ENCODE results near the gene IGLL5.

Gene IGLL5

DNA sequence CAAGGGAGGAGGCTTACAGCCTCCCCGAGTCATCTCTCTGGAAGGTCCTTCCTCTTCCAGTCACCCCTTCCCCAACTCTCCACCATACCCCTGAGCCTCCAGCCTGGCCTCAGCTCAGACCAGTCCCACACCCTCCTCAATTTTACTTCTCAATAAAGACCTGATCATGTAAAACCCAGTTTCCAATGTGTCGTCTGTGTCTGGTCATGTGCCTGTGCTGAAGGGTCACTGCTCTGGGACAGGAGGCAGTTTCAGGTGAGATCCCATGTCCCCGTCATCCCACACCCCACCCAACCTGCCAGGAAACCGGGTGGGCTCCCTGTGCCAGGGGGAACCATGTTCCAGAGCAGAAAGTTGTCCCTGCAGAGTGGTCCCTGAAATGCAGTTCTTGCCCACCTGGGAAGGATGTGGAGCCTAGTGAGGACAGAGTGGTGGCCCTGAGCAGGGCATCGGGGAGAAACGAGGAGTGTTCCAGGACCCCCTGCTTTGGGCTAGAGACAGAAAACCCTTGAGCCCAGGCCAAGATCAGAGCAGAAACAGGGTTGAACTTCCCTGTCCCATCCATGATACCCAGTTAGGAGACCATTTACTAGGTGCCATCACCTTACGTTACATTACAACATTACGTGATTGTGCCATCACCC is 19.4 kb downstream of the IGLL5 start:
- no peak overlapping the region for H3K4me3 ChIP-seq (ENCODE audit: low read length)
- TF ChIP-seq, protein P1, sequence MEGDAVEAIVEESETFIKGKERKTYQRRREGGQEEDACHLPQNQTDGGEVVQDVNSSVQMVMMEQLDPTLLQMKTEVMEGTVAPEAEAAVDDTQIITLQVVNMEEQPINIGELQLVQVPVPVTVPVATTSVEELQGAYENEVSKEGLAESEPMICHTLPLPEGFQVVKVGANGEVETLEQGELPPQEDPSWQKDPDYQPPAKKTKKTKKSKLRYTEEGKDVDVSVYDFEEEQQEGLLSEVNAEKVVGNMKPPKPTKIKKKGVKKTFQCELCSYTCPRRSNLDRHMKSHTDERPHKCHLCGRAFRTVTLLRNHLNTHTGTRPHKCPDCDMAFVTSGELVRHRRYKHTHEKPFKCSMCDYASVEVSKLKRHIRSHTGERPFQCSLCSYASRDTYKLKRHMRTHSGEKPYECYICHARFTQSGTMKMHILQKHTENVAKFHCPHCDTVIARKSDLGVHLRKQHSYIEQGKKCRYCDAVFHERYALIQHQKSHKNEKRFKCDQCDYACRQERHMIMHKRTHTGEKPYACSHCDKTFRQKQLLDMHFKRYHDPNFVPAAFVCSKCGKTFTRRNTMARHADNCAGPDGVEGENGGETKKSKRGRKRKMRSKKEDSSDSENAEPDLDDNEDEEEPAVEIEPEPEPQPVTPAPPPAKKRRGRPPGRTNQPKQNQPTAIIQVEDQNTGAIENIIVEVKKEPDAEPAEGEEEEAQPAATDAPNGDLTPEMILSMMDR (conservative IDR thresholded peaks at IDR 0.05; ENCODE audit: low read depth, low read length): no peak
- DNase-seq (ENCODE audit: low read depth): no peak

DNA sequence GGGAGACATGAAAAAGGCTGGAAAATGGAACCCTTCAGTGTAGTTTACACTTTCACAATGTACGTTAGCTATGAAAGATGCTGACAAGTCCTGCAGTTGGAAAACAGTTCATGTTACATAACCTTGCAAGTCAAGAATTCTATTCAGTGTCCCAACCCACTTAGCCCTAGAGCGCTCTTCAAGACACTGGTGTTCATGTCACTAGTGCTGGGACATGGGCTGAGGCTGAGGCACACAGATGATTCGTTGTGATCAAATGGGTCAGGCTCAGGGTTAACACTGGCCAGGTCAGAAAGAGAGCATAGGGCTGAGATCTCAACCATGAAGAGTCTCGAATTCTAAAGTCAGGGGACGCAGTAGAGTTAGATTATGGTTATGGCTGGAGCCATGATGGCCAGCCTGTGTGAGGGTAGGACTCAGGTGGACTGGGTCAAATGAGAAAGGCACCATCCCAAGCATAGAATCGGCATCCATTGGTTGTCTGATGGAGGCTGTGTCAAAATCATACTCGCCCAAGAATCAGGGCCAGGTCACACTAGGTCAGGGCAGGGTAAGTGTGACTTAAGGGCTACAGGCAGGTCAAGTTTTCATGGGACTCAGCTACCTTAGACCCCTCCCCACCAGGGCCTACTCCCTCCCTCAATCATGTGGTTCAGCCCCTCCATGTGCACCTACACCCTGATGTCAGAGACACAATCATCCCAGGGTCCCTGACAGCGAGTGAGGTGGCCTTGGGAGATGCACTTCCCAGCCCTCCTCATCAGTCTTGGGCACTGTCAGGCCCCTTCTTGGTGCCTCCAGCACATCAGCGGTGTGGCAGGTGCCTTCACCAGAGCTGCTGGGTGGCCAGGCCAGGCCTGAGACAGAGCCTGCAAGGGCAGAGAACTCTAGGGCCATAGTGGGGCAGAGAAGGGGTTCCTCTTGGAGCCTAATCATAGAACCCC is 20.2 kb downstream of the IGLL5 start:
- no peak overlapping the region for H3K4me3 ChIP-seq (ENCODE audit: low read length)
- no peak for DNase-seq (ENCODE audit: low read depth)
- TF ChIP-seq, protein P1 (conservative IDR thresholded peaks at IDR 0.05; ENCODE audit: low read depth, low read length): no peak

DNA sequence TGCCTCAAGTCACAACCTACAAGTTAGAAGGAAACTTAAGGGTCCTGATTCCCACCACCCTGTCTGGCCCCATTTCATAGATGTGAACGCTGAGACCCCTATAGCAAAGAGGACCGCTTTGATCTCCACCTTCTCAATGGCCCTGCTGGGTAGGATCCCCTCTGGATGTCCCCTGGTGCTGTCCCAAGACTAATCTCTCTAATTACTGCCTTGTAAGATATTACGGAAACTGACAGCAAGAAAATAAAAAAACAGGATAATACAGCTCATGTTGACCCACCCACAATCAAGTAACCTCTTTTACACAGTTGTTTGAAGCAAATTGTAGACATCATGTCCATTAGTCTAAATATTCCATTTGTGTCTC is 20.9 kb downstream of the IGLL5 start:
- no peak for DNase-seq (ENCODE audit: low read depth)
- H3K4me3 ChIP-seq (ENCODE audit: low read length): no peak overlapping the region
- TF ChIP-seq, protein P1 (conservative IDR thresholded peaks at IDR 0.05; ENCODE audit: low read depth, low read length): no peak

DNA sequence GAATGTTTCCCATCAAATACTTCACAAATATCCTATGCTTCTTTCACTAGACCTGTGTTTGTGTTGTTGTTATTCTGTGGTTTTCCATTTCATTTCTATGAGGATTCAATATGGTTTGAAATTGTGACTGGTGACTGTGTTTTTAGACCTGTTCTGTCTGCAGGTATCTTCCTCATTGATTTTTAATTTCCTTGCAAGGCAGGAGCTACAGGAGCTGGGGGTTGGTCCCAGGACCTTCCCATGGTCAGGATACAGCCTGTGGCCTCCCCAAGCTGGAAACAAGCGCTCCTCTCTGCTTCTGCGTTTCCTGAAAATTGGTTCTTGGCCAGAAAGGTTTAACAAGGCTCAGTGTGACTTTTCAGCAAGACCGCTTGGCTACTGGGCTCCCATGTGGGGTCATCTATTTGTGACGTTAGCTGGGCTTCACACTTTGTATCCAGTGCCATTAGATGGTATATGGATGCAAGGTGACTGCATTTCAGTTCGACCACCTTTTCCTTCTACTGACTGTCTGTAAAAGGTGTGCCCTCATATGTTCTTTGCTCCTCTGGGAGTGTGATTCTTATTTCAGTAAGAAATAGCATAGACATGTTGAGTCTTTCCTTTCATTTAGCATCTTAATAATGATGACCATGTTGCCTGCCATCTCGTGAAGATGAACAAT is 21.5 kb downstream of the IGLL5 start:
- no peak for DNase-seq (ENCODE audit: low read depth)
- no peak overlapping the region for H3K4me3 ChIP-seq (ENCODE audit: low read length)
- TF ChIP-seq, protein P1 (conservative IDR thresholded peaks at IDR 0.05; ENCODE audit: low read depth, low read length): no peak

DNA sequence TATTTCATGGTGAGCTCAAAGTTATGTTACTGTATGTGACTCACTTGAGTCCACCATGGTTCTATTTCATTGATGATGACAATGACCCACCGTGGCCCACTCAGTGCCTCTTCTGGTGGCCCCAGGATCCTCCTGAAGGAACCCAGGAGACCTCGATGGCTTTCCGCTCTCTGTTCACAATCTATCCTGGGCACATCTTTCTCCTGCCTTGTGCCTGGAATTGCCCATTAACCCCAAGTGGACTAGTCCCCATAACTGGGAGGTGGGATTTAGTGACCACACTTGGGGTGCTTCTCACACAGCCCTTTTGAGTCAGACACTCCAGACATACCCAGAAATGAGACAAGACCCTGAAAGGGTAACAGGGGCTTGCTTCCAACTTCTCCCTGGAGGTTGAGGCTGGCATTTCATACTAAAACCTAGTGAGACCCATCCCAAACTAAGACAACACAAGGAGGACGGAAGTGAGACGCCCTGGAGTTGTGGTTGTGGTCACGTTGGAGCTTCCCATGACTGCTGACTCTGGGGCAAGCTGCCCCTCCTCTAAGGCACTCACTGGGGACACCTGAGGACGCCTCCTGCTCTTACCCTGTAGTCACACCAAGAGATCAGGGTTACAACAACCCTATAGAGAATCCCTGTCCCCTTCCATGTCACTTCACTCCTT is 22.1 kb downstream of the IGLL5 start:
- H3K4me3 ChIP-seq (ENCODE audit: low read length): no peak overlapping the region
- TF ChIP-seq, protein P1 (conservative IDR thresholded peaks at IDR 0.05; ENCODE audit: low read depth, low read length): no peak
- no peak for DNase-seq (ENCODE audit: low read depth)

DNA sequence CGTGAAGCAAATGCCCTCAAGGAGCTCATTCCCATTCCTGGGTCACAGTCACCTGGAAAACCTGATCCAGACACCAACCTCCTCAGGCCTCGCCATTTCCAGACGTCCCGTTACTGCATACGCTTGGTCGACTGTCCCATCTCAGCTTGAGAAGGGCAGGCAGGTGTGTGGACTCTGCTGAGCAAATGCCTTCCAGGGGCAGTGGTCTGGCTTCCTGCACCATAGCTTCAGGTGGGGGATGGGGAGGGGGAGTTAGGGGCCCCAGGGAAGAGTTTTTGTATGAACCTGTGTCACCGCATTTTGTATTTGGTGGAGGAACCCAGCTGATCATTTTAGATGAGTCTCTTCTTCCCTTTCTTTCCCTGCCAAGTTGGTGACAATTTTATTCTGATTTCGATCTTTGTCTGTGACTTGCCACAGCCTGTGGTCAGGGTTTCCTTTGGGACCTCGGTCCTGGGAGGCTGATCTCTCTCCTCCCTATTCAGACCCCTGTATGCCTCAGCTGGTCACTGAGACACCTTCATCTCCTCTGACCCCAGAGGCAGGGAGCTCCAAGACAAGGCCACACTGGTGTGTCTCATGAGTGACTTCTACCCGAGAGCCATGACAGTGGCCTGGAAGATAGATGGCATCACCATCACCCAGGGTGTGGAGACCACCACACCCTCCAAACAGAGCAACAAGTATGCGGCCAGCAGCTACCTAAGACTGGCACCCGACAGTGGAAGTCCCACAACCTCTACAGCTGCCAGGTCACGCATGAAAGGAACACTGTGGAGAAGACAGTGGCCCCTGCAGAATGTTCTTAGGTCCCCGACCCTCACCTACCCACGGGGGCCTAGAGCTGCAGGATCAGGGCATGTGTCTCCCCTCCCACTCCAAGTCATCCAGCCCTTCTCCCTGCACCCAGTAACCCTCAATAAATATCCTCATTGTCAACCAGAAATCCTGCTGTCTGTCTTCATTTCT is 22.9 kb downstream of the IGLL5 start:
- DNase-seq (ENCODE audit: low read depth): no peak
- no peak overlapping the region for H3K4me3 ChIP-seq (ENCODE audit: low read length)
- TF ChIP-seq, protein P1 (conservative IDR thresholded peaks at IDR 0.05; ENCODE audit: low read depth, low read length): no peak
